ENCODE measurements around the gene BBS2.

DNA sequence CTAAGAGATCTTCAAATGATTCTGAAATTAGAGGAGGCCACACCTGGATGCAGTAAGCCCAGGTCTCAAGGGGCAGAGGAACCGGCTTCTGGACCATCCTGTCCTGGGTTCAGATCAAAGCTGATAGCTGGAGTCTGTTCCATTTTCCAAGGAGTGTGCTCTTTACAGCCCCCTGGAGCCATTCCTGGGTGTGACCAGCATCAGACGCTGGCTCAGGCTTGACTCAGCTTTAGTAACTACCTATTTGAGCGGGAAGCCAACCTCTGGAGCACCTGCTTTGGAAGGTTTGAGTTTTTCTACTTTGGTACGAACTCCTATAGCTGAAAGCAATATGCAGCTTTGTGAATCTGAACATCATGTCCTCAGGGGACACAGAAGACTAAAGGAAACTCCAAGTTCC, 12.9 kb upstream of the BBS2 start:
- TF ChIP-seq CTCF (IDR thresholded peaks at IDR 0.05) (no peak), POLR2A (IDR thresholded peaks at IDR 0.05) (no peak)

Measured in Peyer's patch (tissue), 4 donors.